NCI-H2171 (cell line): ENCODE results near the gene MNX1.

Experiments used
- DNase-seq: peaks from one replicate; lab custom pipeline; 2025; lab: John Stamatoyannopoulos, UW

The MNX1 gene

GRCh38 chr7:157032644-157033482, 22.4 kb upstream of the MNX1 start:
- no peak for DNase-seq

- DNase-seq, result no peak
These were observed 21.7 kb upstream of the MNX1 start for GRCh38 chr7:157032128-157032527.

GRCh38 chr7:157028199-157028903, 17.9 kb upstream of the MNX1 start:
- DNase-seq, result no peak

GRCh38 chr7:157027568-157028198, 17.2 kb upstream of the MNX1 start:
- no peak for DNase-seq

- no peak for DNase-seq
These were observed 14.3 kb upstream of the MNX1 start for GRCh38 chr7:157024716-157025115.

- no peak for DNase-seq
These were observed 13.1 kb upstream of the MNX1 start for GRCh38 chr7:157023589-157023905.

GRCh38 chr7:157022681-157023588, 12.5 kb upstream of the MNX1 start:
- DNase-seq, result no peak

GRCh38 chr7:157021871-157022680, 11.6 kb upstream of the MNX1 start:
- DNase-seq, result no peak

GRCh38 chr7:157021071-157021870, 10.8 kb upstream of the MNX1 start:
- DNase-seq, result no peak

- no peak for DNase-seq
These were observed 10.1 kb upstream of the MNX1 start for GRCh38 chr7:157020514-157021070.

- DNase-seq, result no peak
These were observed 9.4 kb upstream of the MNX1 start for GRCh38 chr7:157019718-157020451.

GRCh38 chr7:157018997-157019608, 8.6 kb upstream of the MNX1 start:
- DNase-seq, result no peak

- peak; percentile 7 for DNase-seq
These were observed 8.0 kb upstream of the MNX1 start for GRCh38 chr7:157018328-157018996.

- DNase-seq, result peak; percentile 61
These were observed 7.3 kb upstream of the MNX1 start for GRCh38 chr7:157017603-157018327.

- DNase-seq, result no peak
These were observed 6.7 kb upstream of the MNX1 start for GRCh38 chr7:157017149-157017548.

- no peak for DNase-seq
These were observed 6.0 kb upstream of the MNX1 start for GRCh38 chr7:157016352-157017041.

GRCh38 chr7:157016024-157016351, 5.5 kb upstream of the MNX1 start:
- no peak for DNase-seq
